Body of pancreas (tissue), 4 donors: Measurements from ENCODE around the gene CNDP2. TPM values are rescaled to one million over a fixed set of nuclear protein-coding genes. Genes with fewer than 3 reads are reported as not detected.

Source experiments
- ATAC-seq: fragments of 150-250 bp; one replicate; pipeline ENCODE4 v1.9.1; 2016
- DNase-seq, 4 donors: peaks; one replicate each; pipeline ENCODE4 v3.0.0-alpha.2; 2019
- H3K27ac ChIP-seq, 4 donors: fragments of 200-600 bp; sonication (generic); 1 replicate in 3 of 4; 2 replicates in 1 of 4; pipeline versions ENCODE4 v1.5.1 to v1.6.1; 2016 to 2019; ENCODE audit warnings: mild to moderate bottlenecking in 1 of 4, mixed read lengths in 1 of 4, moderate library complexity in 1 of 4
- H3K27me3 ChIP-seq, 2 donors: fragments of 200-600 bp; sonication (generic); one replicate each; pipeline ENCODE4 v1.6.0; 2016; ENCODE audit warnings: mild to moderate bottlenecking in 1 of 2
- H3K36me3 ChIP-seq, 2 donors: fragments of 200-600 bp; sonication (generic); replicated peaks in 1 of 2; 2 replicates each; pipeline ENCODE4 v1.5.1; 2016; ENCODE audit warnings: low read depth in 2 of 2; ENCODE audit not compliant: insufficient read depth in 1 of 2
- H3K4me1 ChIP-seq: fragments of 200-600 bp; sonication (generic); one replicate; pipeline ENCODE4 v1.6.0; 2016
- H3K4me3 ChIP-seq, 2 donors: fragments of 200-600 bp; sonication (generic); 1 replicate in 1 of 2; 2 replicates in 1 of 2; pipeline ENCODE4 v1.5.1; 2016 to 2019
- H3K9me3 ChIP-seq, 3 donors: fragments of 200-600 bp; sonication (generic); 1 replicate in 2 of 3; 2 replicates in 1 of 3; pipeline ENCODE4 v1.5.1; 2016
- POLR2A ChIP-seq, 3 donors: fragments of 450-650 bp; IDR thresholded peaks; one replicate each; pipeline ENCODE4 v1.6.1; 2016; ENCODE audit warnings: antibody characterized with exemption in 3 of 3, mild to moderate bottlenecking in 2 of 3
- WGBS, 2 donors: methylation state at CpG; one replicate each; pipeline ENCODE4 v1.1.5; 2017; 5-methylcytosine and 5-hydroxymethylcytosine counted together
- intact Hi-C: fragments of 100-400 bp; cut with DNase I; formaldehyde crosslinking; loops from one replicate; pipeline ENCODE4 v1.15.1; 2023
- total RNA-seq, 2 donors: library from RNA; depleted of rRNA; stranded (reverse); fragments of >200 nt; gene quantifications; one replicate each; pipeline ENCODE4 v1.1.0, GENCODE V29; 2016
- TF ChIP-seq, protein P1 (sequence below), 7 experiments: fragments of 450-650 bp in 4 of 7; fragments of 200-600 bp in 3 of 7; sonication (generic) in 3 of 7; IDR thresholded peaks; one replicate each; pipeline ENCODE4 v1.5.1; 2016 to 2019; ENCODE audit warnings: antibody characterized with exemption in 7 of 7

The CNDP2 gene
- total RNA-seq, 2 donors from 2014 or later, result 83.0 to 145 TPM

DNA sequence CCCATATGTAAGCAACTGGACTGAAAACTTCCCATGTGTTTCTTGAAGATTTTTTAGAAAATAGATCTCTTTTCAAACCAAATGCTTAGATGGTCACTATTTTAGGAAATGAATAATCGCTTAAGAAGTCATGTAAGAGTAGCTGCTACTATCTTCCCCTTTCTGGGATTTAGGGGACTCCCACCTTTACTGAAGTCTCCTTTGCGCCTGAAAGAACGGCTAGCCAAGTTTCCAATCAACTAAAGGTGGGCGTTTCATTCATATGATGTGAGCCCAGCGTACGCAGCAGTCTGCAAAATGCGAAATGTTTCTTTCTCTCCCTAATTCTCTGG, 40.2 kb upstream of the CNDP2 start:
- no peak overlapping the region for H3K4me3 ChIP-seq
- intact Hi-C loops, result no loop called here
- H3K36me3 ChIP-seq, result no peaks in the 10 kb centered on the region
- H3K27me3 ChIP-seq, result peaks cover 0 to 25% of the 10 kb centered on the region in 2 donors
- peaks cover 20% of the 10 kb centered on the region for H3K4me1 ChIP-seq
- DNase-seq (no peak), ATAC-seq (no peak)
- H3K27ac ChIP-seq, result no peak overlapping the region
- TF ChIP-seq POLR2A (IDR thresholded peaks at IDR 0.05), result no peak
- TF ChIP-seq, protein P1, sequence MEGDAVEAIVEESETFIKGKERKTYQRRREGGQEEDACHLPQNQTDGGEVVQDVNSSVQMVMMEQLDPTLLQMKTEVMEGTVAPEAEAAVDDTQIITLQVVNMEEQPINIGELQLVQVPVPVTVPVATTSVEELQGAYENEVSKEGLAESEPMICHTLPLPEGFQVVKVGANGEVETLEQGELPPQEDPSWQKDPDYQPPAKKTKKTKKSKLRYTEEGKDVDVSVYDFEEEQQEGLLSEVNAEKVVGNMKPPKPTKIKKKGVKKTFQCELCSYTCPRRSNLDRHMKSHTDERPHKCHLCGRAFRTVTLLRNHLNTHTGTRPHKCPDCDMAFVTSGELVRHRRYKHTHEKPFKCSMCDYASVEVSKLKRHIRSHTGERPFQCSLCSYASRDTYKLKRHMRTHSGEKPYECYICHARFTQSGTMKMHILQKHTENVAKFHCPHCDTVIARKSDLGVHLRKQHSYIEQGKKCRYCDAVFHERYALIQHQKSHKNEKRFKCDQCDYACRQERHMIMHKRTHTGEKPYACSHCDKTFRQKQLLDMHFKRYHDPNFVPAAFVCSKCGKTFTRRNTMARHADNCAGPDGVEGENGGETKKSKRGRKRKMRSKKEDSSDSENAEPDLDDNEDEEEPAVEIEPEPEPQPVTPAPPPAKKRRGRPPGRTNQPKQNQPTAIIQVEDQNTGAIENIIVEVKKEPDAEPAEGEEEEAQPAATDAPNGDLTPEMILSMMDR (IDR thresholded peaks at IDR 0.05), result no peak
- no peaks in the 10 kb centered on the region for H3K9me3 ChIP-seq
- WGBS, 2 donors, result 15 to 27% methylated on average over 7 of the region's 7 CpGs

DNA sequence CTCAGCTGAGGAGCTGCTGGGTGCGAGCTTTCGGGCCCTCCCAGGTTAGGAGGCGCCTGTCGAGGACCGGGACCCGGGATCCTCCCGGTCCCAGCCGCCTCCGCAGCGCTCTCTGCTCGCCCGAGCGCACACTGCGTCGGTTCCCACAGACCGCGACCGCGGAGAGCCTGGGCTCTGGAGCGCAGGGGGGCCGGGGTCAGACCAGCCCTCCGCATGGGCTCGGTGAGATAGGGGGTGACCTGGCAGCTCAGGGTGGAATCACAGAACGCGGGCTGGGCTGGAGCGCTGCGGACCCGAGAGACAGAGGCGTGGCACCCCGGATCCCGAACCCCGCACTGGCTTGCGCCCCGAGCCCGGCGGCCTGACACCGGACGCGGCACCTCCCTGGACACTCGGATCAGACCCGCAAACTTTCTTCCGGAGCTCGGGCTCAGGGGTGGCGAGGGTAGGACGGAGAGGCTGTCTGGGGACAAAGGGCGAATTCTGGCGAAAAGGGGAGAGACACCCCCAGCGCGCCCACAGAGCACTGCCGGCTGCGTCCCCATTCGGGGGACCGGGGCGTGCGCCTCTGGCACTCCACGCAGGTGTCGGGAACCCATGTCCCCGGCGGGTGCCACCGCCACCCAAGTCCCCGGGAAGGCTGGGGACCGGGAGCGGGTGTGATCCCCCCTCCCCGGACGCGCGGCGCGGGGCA, 39.7 kb upstream of the CNDP2 start:
- Histone ChIP-seq H3K27ac (no peak overlapping the region), H3K36me3 (no peaks in the 10 kb centered on the region), H3K4me3 (peak overlapping the region in 1 of 2 donors; percentile 16), H3K4me1 (peaks cover 20% of the 10 kb centered on the region), H3K27me3 (peaks cover 0 to 25% of the 10 kb centered on the region in 2 donors), H3K9me3 (no peaks in the 10 kb centered on the region)
- 1 to 2% methylated on average over 18 to 68 of the region's 69 CpGs for WGBS, 2 donors
- TF ChIP-seq POLR2A (IDR thresholded peaks at IDR 0.05), result no peak
- TF ChIP-seq, protein P1 (IDR thresholded peaks at IDR 0.05), result no peak
- intact Hi-C loops, result no loop called here
- DNase-seq, result no peak
- peak; percentile 24 for ATAC-seq

- peaks cover 20% of the 10 kb centered on the region for H3K4me1 ChIP-seq
- TF ChIP-seq, protein P1 (IDR thresholded peaks at IDR 0.05), result no peak
- TF ChIP-seq POLR2A (IDR thresholded peaks at IDR 0.05), result no peak
- WGBS, 2 donors, result 1 to 3% methylated on average over 16 to 57 of the region's 76 CpGs
- no peak for DNase-seq
- ATAC-seq, result peak; percentile 47
- peak within 1 kb of the TSS in 1 of 2 donors; percentile 16 for H3K4me3 ChIP-seq
- H3K36me3 ChIP-seq, result no peaks in the 10 kb centered on the region
- intact Hi-C loops, result no loop called here
- H3K27me3 ChIP-seq, result peaks cover 0 to 25% of the 10 kb centered on the region in 2 donors
- H3K27ac ChIP-seq, result no peak within 1 kb of the TSS
- H3K9me3 ChIP-seq, result no peaks in the 10 kb centered on the region
Measured at GRCh38 chr18:74457043-74457724, 39.0 kb upstream of the CNDP2 start, which contains the start of gene DIPK1C. DIPK1C (minus strand) TSS chr18:74457308; CDS start chr18:74457259, 49 bp downstream.

DNA sequence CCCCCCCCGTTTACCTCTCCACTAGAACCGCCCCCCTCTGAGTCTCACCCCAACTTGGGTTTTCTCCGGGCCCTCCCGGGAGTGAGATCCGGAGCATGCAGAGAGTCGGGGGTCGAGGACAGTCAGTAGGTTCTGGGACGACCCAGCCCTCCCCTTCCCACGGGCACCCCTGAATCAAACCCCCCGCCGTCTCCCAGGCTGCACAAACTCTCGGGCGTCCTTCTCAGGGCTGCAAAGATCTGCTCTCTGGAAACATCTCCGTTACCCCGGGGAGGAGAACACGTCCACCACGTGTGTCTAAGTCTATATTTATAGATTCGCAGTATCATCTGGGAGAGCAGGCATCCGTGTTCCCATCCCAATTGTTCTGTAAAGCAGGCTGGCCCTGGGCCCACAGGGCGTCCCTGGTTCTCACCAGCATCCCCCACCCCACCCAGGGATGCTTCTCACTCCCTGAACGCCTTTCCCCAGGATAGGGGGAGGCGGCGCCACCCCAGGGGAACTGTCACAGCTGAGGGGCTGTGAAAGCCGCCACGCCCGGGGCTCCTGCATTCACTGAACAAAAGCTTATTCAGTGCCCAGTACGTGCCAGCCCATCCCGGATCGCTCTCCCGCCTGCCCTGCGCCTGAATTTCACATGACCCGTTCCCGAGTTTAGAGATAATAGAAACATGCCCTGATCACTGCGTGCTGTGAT, 38.3 kb upstream of the CNDP2 start:
- peaks cover 20% of the 10 kb centered on the region for H3K4me1 ChIP-seq
- peaks cover 0 to 25% of the 10 kb centered on the region in 2 donors for H3K27me3 ChIP-seq
- H3K27ac ChIP-seq, result no peak overlapping the region
- TF ChIP-seq, protein P1 (IDR thresholded peaks at IDR 0.05), result no peak
- TF ChIP-seq POLR2A (IDR thresholded peaks at IDR 0.05), result no peak
- WGBS, 2 donors, result 15 to 18% methylated on average over 9 to 34 of the region's 34 CpGs
- no peak for DNase-seq
- ATAC-seq, result no peak
- intact Hi-C loops, result no loop called here
- no peak overlapping the region for H3K4me3 ChIP-seq
- no peaks in the 10 kb centered on the region for H3K9me3 ChIP-seq
- H3K36me3 ChIP-seq, result no peaks in the 10 kb centered on the region
